Trophoblast cell (in vitro differentiated cells and primary cell): ENCODE measurements around the gene CANX.

Source experiments
- DNase-seq, 2 donors: peaks; one replicate each; pipeline ENCODE4 v3.0.0-alpha.2; 2016
- H2AFZ ChIP-seq: 2 replicates; pipeline ENCODE4 v1.6.1; 2013; ENCODE audit warnings: low read length, moderate library complexity, mild to moderate bottlenecking; ENCODE audit not compliant: insufficient read depth, poor library complexity
- H2AK5ac ChIP-seq: 2 replicates; pipeline ENCODE4 v1.6.1; 2013; ENCODE audit warnings: mild to moderate bottlenecking, low read length
- H2BK120ac ChIP-seq: 2 replicates; pipeline ENCODE4 v1.6.1; 2013; ENCODE audit warnings: low read length, mild to moderate bottlenecking, moderate library complexity; ENCODE audit not compliant: insufficient read depth, poor library complexity
- H2BK12ac ChIP-seq: 2 replicates; pipeline ENCODE4 v1.6.1; 2013; ENCODE audit warnings: mild to moderate bottlenecking, low read length, moderate library complexity
- H2BK5ac ChIP-seq: 2 replicates; pipeline ENCODE4 v1.6.1; 2013; ENCODE audit warnings: low read length, low read depth, moderate library complexity, mild to moderate bottlenecking; ENCODE audit not compliant: poor library complexity
- H3K14ac ChIP-seq: 2 replicates; pipeline ENCODE4 v1.6.1; 2013; ENCODE audit warnings: mild to moderate bottlenecking, low read length
- H3K18ac ChIP-seq: 2 replicates; pipeline ENCODE4 v1.6.1; 2013; ENCODE audit warnings: mild to moderate bottlenecking, low read length
- H3K23ac ChIP-seq: 2 replicates; pipeline ENCODE4 v1.6.1; 2013; ENCODE audit warnings: low read length
- H3K27ac ChIP-seq: 2 replicates; pipeline ENCODE4 v1.5.1; 2013; ENCODE audit warnings: low read depth, mild to moderate bottlenecking, inconsistent platforms, low read length, moderate library complexity
- H3K27me3 ChIP-seq: 2 replicates; pipeline ENCODE4 v1.6.1; 2013; ENCODE audit warnings: inconsistent platforms, mild to moderate bottlenecking, low read length, moderate library complexity; ENCODE audit not compliant: insufficient read depth
- H3K36me3 ChIP-seq, 2 experiments: 1 replicate in 1 of 2; 2 replicates in 1 of 2; pipeline ENCODE4 v1.6.1; 2013; ENCODE audit warnings: low read length in 2 of 2, mild to moderate bottlenecking in 2 of 2, moderate library complexity in 1 of 2; ENCODE audit not compliant: insufficient read depth in 2 of 2, control insufficient read depth in 1 of 2
- H3K4ac ChIP-seq: 2 replicates; pipeline ENCODE4 v1.6.1; 2013; ENCODE audit warnings: low read depth, mild to moderate bottlenecking, low read length, moderate library complexity
- H3K4me1 ChIP-seq, 2 experiments: 1 replicate in 1 of 2; 2 replicates in 1 of 2; pipeline ENCODE4 v1.6.1; 2013; ENCODE audit warnings: low read length in 2 of 2, mild to moderate bottlenecking in 2 of 2, moderate library complexity in 1 of 2; ENCODE audit not compliant: insufficient read depth in 2 of 2, control insufficient read depth in 1 of 2
- H3K4me2 ChIP-seq: 2 replicates; pipeline ENCODE4 v1.6.1; 2013; ENCODE audit warnings: inconsistent platforms, mild to moderate bottlenecking, low read length, moderate library complexity
- H3K4me3 ChIP-seq: 2 replicates; pipeline ENCODE4 v1.5.1; 2013; ENCODE audit warnings: mild to moderate bottlenecking, low read depth, low read length, inconsistent platforms
- H3K79me1 ChIP-seq: one replicate; pipeline ENCODE4 v1.6.1; 2013; ENCODE audit warnings: low read length
- H3K79me2 ChIP-seq: 2 replicates; pipeline ENCODE4 v1.6.1; 2013; ENCODE audit warnings: low read length, mild to moderate bottlenecking; ENCODE audit not compliant: control insufficient read depth, insufficient read depth, poor library complexity
- H3K9ac ChIP-seq: 2 replicates; pipeline ENCODE4 v1.6.1; 2013; ENCODE audit warnings: mild to moderate bottlenecking, low read length
- H3K9me3 ChIP-seq: 2 replicates; pipeline ENCODE4 v1.6.1; 2013; ENCODE audit warnings: low read depth, mild to moderate bottlenecking, control low read depth, inconsistent platforms, low read length; ENCODE audit not compliant: insufficient read depth
- H4K12ac ChIP-seq: 2 replicates; pipeline ENCODE4 v1.6.1; 2013; ENCODE audit warnings: low read depth, mild to moderate bottlenecking, low read length, moderate library complexity
- H4K8ac ChIP-seq: 2 replicates; pipeline ENCODE4 v1.6.1; 2013; ENCODE audit warnings: low read depth, mild to moderate bottlenecking, low read length, moderate library complexity
- H4K91ac ChIP-seq: one replicate; pipeline ENCODE4 v1.6.1; 2013; ENCODE audit warnings: low read depth, mild to moderate bottlenecking, low read length, moderate library complexity
- WGBS: extraction: QIAGEN DNeasy Blood & Tissue Kit; methylation state at CpG from one replicate; pipeline ENCODE4 v1.1.7; 2013; ENCODE audit warnings: missing lambda C conversion rate; ENCODE audit not compliant: insufficient read length, insufficient coverage; ENCODE audit errors: extremely low coverage; 5-methylcytosine and 5-hydroxymethylcytosine counted together

The CANX gene

GRCh38 chr5:179774442-179774841, 75.7 kb downstream of the CANX start:
- Histone ChIP-seq H4K8ac (no peak overlapping the region), H3K4ac (no peak overlapping the region), H4K91ac (no peak overlapping the region), H3K9me3 (no peaks in the 10 kb centered on the region), H3K4me1 (peaks cover 7 to 10% of the 10 kb centered on the region in 2 experiments), H2BK120ac (no peak overlapping the region), H3K79me1 (no peaks in the 10 kb centered on the region), H3K9ac (no peak overlapping the region), H3K18ac (no peak overlapping the region), H3K27me3 (no peaks in the 10 kb centered on the region), H3K23ac (no peak overlapping the region), H3K79me2 (no peaks in the 10 kb centered on the region), H2BK12ac (no peak overlapping the region), H3K14ac (no peak overlapping the region), H2AK5ac (no peak overlapping the region), H3K4me3 (no peak overlapping the region), H2BK5ac (no peak overlapping the region), H3K27ac (no peak overlapping the region), H3K36me3 (peaks cover 50 to 66% of the 10 kb centered on the region in 2 experiments), H3K4me2 (no peak overlapping the region), H2AFZ (no peak overlapping the region), H4K12ac (no peak overlapping the region)
- DNase-seq: no peak
- no CpG with 5 or more reads among the region's 12 CpGs for WGBS

DNA sequence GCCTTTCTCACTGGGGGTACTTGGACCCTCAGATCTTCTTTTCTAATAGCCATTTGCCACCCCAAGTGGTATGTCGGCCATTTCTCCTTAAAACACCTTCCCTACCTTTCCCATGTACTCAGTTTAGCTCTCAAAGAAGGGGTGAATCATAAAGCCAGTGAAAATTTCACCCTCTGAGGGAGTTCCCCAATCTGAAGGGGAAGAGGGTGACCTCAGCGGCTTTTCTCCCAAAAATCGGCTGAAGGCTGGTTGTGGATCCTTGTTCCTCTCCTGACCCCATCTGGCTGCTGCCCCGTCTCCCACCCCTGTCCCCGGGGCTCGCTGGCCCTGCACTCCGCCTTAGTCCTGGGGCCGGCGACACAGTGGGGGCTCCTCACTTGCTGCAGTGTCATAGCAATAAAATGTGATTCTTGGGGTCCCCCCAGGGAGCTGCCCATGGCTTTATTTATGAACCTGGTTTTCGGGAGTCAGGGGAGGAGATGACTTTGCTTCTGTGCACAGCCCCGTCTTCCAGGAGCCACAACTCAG, 77.7 kb downstream of the CANX start:
- no peak for DNase-seq
- no peak overlapping the region for H3K14ac ChIP-seq
- H4K91ac ChIP-seq: no peak overlapping the region
- no peak overlapping the region for H4K8ac ChIP-seq
- no peak overlapping the region for H3K4ac ChIP-seq
- H3K79me1 ChIP-seq: no peaks in the 10 kb centered on the region
- H2BK120ac ChIP-seq: no peak overlapping the region
- H3K9ac ChIP-seq: no peak overlapping the region
- H2AFZ ChIP-seq: no peak overlapping the region
- peaks cover 48 to 62% of the 10 kb centered on the region in 2 experiments for H3K36me3 ChIP-seq
- no peaks in the 10 kb centered on the region for H3K27me3 ChIP-seq
- WGBS: no CpG with 5 or more reads among the region's 11 CpGs
- H3K4me3 ChIP-seq: no peak overlapping the region
- H3K9me3 ChIP-seq: no peaks in the 10 kb centered on the region
- no peak overlapping the region for H3K4me2 ChIP-seq
- H4K12ac ChIP-seq: no peak overlapping the region
- H3K18ac ChIP-seq: no peak overlapping the region
- H2AK5ac ChIP-seq: no peak overlapping the region
- no peaks in the 10 kb centered on the region for H3K79me2 ChIP-seq
- no peak overlapping the region for H3K23ac ChIP-seq
- H2BK5ac ChIP-seq: no peak overlapping the region
- H3K4me1 ChIP-seq: peaks cover 7 to 10% of the 10 kb centered on the region in 2 experiments
- H2BK12ac ChIP-seq: no peak overlapping the region
- no peak overlapping the region for H3K27ac ChIP-seq

DNA sequence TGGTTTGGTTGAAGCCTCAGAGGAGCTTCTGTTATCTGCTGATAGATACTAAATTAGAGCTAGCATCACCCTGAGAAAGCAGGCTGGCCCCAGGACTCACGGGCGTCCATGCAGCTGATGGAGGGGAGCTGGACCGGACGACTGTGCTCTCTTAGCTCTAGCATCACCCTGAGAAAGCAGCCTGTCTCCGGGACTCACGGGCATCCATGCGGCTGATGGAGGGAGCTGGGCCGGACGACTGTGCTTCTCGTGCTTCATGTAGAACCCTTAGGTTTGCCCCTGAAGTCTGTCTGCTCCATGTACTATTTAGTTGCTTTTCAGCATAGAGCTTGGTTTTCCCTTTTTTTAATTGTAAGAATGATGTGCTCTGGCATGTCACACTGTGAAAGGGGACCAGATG, 78.7 kb downstream of the CANX start:
- Histone ChIP-seq H3K4me1 (peaks cover 11 to 20% of the 10 kb centered on the region in 2 experiments), H2BK120ac (no peak overlapping the region), H2BK12ac (no peak overlapping the region), H3K23ac (no peak overlapping the region), H3K27me3 (no peaks in the 10 kb centered on the region), H3K9ac (no peak overlapping the region), H3K36me3 (peaks cover 39 to 53% of the 10 kb centered on the region in 2 experiments), H3K4me2 (no peak overlapping the region), H3K4me3 (no peak overlapping the region), H3K18ac (no peak overlapping the region), H3K79me2 (no peaks in the 10 kb centered on the region), H2AFZ (no peak overlapping the region), H4K12ac (no peak overlapping the region), H3K79me1 (no peaks in the 10 kb centered on the region), H2AK5ac (no peak overlapping the region), H2BK5ac (peak overlapping the region; percentile 42), H4K8ac (no peak overlapping the region), H3K27ac (peak overlapping the region; percentile 66), H3K9me3 (no peaks in the 10 kb centered on the region), H3K14ac (no peak overlapping the region), H3K4ac (no peak overlapping the region), H4K91ac (no peak overlapping the region)
- no peak for DNase-seq
- WGBS: no CpG with 5 or more reads among the region's 10 CpGs

DNA sequence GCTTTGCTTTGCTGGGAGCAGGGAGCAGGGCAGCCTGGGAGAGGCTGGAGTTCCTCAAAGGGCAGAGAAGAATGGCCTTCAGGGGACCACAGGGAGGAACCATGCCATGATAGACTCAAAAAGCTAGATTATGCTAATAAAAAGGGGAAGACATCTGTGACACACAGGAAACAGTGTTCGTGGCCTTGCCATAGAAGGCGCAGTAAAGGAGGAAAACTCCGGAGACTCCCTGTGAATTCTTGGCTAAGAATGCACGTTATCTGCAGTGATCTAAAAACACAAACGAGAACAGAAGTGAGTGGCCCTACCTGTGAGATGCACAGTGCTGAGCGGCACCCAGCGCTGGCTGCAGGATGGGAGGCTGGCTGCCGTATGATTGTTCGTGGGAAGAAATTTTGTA, 79.1 kb downstream of the CANX start:
- no peak overlapping the region for H2AK5ac ChIP-seq
- peaks cover 35 to 49% of the 10 kb centered on the region in 2 experiments for H3K36me3 ChIP-seq
- H3K79me1 ChIP-seq: no peaks in the 10 kb centered on the region
- H3K9ac ChIP-seq: no peak overlapping the region
- no peaks in the 10 kb centered on the region for H3K79me2 ChIP-seq
- H2BK12ac ChIP-seq: no peak overlapping the region
- no peak overlapping the region for H3K4ac ChIP-seq
- H4K91ac ChIP-seq: no peak overlapping the region
- no peak overlapping the region for H3K18ac ChIP-seq
- peak; percentile 33 to 69 for DNase-seq
- H3K14ac ChIP-seq: no peak overlapping the region
- H3K9me3 ChIP-seq: no peaks in the 10 kb centered on the region
- peak overlapping the region; percentile 42 for H2BK5ac ChIP-seq
- H4K8ac ChIP-seq: no peak overlapping the region
- H2AFZ ChIP-seq: no peak overlapping the region
- H4K12ac ChIP-seq: no peak overlapping the region
- no CpG with 5 or more reads among the region's 9 CpGs for WGBS
- H3K27me3 ChIP-seq: no peaks in the 10 kb centered on the region
- peaks cover 11 to 20% of the 10 kb centered on the region in 2 experiments for H3K4me1 ChIP-seq
- peak overlapping the region; percentile 66 for H3K27ac ChIP-seq
- H3K4me3 ChIP-seq: no peak overlapping the region
- no peak overlapping the region for H3K23ac ChIP-seq
- H3K4me2 ChIP-seq: no peak overlapping the region
- no peak overlapping the region for H2BK120ac ChIP-seq
